GM18907 (cell line): Measurements from ENCODE around the gene FOXL2NB.

Source experiments
- ATAC-seq: cut with Tn5 transposase; IDR thresholded peaks from one replicate; pipeline ENCODE4 v1.9.1; 2021; ENCODE audit warnings: mild to moderate bottlenecking, moderate library complexity; ENCODE audit not compliant: unreplicated experiment

Gene FOXL2NB

DNA sequence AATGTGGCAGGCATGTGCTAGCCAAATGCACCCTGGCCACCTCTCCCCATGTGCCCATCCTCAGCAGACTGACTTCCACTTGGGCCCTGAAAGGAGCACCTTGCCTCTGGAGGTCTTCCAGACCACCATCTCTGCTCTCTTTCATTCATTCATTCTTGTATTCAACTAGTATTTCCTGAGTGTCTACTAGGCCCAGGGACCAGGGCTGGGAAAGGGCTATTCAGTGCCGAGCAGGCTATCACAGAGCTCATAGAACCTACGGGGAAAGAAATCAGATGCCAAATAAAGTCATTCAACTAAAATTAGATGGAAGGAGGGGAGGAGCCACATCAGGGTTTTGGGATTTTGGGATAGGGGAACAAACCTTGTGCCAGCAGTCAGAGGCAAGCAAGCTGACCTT lies 40.2 kb downstream of the FOXL2NB start:
- ATAC-seq = no peak

DNA sequence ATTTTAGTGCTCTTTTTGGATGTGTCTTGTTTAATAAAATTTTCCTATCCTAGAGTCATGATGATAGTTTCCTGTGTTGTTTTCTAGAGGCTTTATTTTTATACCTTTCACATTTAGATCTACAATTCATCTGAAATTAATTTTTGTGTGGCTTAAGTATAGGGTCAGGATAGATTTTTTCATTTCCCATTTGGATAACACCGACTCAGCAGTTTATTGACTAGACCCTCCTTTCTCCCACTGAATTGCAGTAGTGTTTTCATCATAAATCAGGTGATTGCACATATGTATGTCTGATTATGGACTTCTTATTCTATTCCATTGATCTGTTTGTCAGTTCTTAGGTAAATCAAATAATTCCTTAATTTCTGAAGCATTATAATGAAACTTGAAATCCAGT lies 48.7 kb downstream of the FOXL2NB start:
- ATAC-seq = no peak
